SH-SY5Y (cell line): ENCODE data around the gene NEK6.

ENCODE experiments used
- GATA2 ChIP-seq: IDR thresholded peaks from 2 replicates; pipeline ENCODE4 v1.6.1; 2011; ENCODE audit warnings: mild to moderate bottlenecking, low read depth, low read length
- GATA3 ChIP-seq: IDR thresholded peaks from 2 replicates; pipeline ENCODE4 v1.6.1; 2011; ENCODE audit warnings: low read depth, mild to moderate bottlenecking, low read length, moderate library complexity

- no peak for TF ChIP-seq GATA2
- TF ChIP-seq GATA3 = no peak
Measured at GRCh38 chr9:124248066-124248465, 9.7 kb upstream of the NEK6 start.
